Left ventricle myocardium inferior (tissue), 1 donor: ENCODE measurements around the gene TRAF3IP3. TPM values are rescaled to one million over a fixed set of nuclear protein-coding genes. Genes with fewer than 3 reads are reported as not detected.

Experiments
- DNase-seq: peaks from one replicate; pipeline ENCODE4 v3.0.0-alpha.2; 2020
- H3K27ac ChIP-seq: fragments of 200-600 bp; replicated peaks from 2 replicates; pipeline ENCODE4 v1.8.0; 2021
- H3K27me3 ChIP-seq: fragments of 200-600 bp; 2 replicates; pipeline ENCODE4 v1.8.0; 2021; ENCODE audit warnings: low read depth
- H3K36me3 ChIP-seq: fragments of 200-600 bp; 2 replicates; pipeline ENCODE4 v1.8.0; 2021
- H3K4me1 ChIP-seq: fragments of 200-600 bp; 2 replicates; pipeline ENCODE4 v1.8.0; 2021
- H3K4me3 ChIP-seq: fragments of 200-600 bp; 2 replicates; pipeline ENCODE4 v1.8.0; 2021; ENCODE audit warnings: mild to moderate bottlenecking, moderate library complexity
- H3K9me3 ChIP-seq: fragments of 200-600 bp; replicated peaks from 2 replicates; pipeline ENCODE4 v1.8.0; 2021
- intact Hi-C: fragments of 100-400 bp; cut with micrococcal nuclease; formaldehyde crosslinking; loops from one replicate; pipeline ENCODE4 v1.11.0; 2022
- total RNA-seq: library from RNA; stranded (reverse); fragmentation: NEBNext Ultra II Directional; extraction: Animal tissue kit (Norgen Biotek cat#: 25700); gene quantifications from one replicate; pipeline ENCODE4 v1.2.1, GENCODE V29; 2021
- TF ChIP-seq, protein P1 (sequence below): fragments of 200-600 bp; IDR thresholded peaks from 2 replicates; pipeline ENCODE4 v1.8.0; 2021; ENCODE audit warnings: antibody characterized with exemption, mild to moderate bottlenecking, borderline replicate concordance
- donor health status: DM: no; HTN: yes; CAD: no; lungs with severe emphysema.

TRAF3IP3 gene
- total RNA-seq, 1 donor from 2014 or later = 1.2 TPM

DNA sequence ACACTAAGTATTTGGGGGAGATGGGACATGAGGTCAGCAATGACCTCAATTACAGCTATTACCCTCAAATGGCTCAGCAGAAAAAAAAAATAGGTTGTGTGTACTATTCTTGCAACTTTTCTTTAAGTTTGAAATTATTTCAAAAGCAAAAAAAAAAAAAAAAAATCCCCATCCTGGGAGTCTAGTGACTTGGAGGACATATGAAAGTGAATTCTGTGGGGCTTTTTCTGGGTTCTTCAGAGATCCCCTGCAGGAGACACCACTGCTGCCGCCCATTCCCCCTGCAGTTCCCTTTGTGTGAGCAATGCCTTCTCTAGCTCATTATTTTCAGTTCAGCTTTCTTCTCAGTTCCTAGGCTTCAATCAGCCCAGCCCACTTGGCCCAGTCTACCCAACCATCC is 34.5 kb upstream of the TRAF3IP3 start:
- no peak for DNase-seq
- intact Hi-C loops = no loop called here
- Histone ChIP-seq H3K4me3 (no peak overlapping the region), H3K27ac (peak overlapping the region; percentile 79), H3K4me1 (peaks cover 26% of the 10 kb centered on the region), H3K9me3 (no peaks in the 10 kb centered on the region), H3K36me3 (no peaks in the 10 kb centered on the region), H3K27me3 (no peaks in the 10 kb centered on the region)
- TF ChIP-seq, protein P1, sequence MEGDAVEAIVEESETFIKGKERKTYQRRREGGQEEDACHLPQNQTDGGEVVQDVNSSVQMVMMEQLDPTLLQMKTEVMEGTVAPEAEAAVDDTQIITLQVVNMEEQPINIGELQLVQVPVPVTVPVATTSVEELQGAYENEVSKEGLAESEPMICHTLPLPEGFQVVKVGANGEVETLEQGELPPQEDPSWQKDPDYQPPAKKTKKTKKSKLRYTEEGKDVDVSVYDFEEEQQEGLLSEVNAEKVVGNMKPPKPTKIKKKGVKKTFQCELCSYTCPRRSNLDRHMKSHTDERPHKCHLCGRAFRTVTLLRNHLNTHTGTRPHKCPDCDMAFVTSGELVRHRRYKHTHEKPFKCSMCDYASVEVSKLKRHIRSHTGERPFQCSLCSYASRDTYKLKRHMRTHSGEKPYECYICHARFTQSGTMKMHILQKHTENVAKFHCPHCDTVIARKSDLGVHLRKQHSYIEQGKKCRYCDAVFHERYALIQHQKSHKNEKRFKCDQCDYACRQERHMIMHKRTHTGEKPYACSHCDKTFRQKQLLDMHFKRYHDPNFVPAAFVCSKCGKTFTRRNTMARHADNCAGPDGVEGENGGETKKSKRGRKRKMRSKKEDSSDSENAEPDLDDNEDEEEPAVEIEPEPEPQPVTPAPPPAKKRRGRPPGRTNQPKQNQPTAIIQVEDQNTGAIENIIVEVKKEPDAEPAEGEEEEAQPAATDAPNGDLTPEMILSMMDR = no peak

DNA sequence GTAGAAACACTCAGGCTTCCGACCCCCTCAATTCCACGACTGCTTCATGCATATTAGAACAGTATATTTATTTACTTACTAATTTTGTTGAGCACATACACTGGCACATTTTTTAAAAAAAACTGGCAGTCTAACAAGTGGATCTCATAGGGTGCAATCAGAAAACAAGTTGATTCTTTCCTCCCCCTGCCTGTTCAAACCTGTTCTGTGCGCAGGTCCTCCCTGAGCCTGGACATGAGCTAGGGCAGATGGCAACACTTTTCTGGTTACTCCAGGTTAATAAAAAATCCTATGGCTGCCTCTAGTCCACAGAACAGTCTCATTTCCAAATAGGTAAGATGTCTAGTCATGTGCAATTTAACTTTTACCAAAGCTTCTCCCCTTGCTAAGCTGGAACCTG is 32.6 kb upstream of the TRAF3IP3 start:
- no peak for DNase-seq
- H3K9me3 ChIP-seq = no peaks in the 10 kb centered on the region
- H3K27me3 ChIP-seq = no peaks in the 10 kb centered on the region
- no peaks in the 10 kb centered on the region for H3K36me3 ChIP-seq
- intact Hi-C loops = no loop called here
- no peak overlapping the region for H3K4me3 ChIP-seq
- TF ChIP-seq, protein P1 = no peak
- H3K27ac ChIP-seq = no peak overlapping the region
- H3K4me1 ChIP-seq = peaks cover 32% of the 10 kb centered on the region

DNA sequence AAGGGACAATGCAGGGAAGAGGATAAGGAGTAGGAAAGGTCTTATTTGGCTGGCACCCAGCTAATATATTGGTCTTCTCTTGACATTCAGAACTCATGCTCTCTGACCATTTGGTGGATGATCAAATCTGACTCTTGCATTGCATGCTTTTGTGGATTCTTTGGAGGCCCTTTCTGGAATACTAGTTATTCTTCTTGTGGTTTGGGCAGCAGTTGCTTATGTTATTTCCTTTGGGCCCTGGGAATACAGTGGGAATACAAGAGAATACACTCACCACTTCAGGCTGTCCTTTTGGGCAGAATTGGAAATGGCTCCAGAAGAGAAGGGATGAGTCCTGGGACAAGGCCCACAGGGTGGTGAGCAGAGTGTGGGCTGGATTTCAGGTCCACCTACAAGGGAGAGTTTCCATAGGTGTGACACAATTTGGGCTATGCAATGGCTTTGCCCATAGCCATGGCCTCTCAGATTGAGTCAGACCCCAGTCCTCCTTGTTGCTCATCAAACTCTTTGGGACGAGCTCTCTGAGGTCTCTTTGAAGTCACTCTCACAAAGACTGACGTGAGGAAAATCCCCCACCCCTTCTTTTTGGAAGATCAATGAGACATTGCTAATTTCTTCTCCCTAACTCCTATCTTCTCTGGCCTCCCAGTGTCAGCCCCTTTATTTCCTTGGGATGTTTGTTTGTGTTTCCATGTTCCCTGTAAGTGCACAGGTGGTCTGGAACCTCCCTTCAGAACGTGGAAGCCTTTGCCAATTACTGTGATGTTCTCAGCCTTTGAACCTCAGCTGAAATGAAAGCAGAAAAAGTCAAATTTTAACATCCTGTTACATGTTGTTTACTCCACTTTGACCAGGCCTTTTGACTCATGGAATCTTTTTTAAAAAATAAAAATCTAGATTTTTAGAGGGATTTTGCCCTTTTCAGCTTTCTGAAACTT is 31.8 kb upstream of the TRAF3IP3 start:
- TF ChIP-seq, protein P1 = no peak
- Histone ChIP-seq H3K4me1 (peaks cover 33% of the 10 kb centered on the region), H3K27me3 (no peaks in the 10 kb centered on the region), H3K9me3 (no peaks in the 10 kb centered on the region), H3K36me3 (no peaks in the 10 kb centered on the region), H3K4me3 (no peak overlapping the region), H3K27ac (no peak overlapping the region)
- intact Hi-C loops = no loop called here
- DNase-seq = no peak

DNA sequence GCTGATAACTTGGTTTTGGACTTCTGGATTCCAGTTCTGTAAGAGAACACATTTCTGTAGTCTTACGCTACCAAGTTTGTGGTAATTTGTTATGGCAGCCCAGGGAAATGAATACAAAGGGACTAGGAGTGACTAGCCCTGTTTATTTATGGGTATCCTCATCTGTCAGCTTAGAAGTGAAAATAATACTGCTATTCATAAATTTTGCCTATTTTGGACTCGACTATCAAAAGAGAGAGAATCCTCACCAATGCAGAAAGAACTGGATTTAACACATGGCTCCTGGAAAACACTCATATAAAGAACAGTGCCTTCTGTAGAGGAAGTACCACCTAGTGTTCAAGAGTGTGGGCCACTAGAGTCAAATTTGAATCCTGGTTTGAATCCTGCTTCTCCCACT is 28.6 kb upstream of the TRAF3IP3 start:
- peak overlapping the region; percentile 64 for H3K27ac ChIP-seq
- peaks cover 28% of the 10 kb centered on the region for H3K4me1 ChIP-seq
- H3K9me3 ChIP-seq = no peaks in the 10 kb centered on the region
- H3K27me3 ChIP-seq = no peaks in the 10 kb centered on the region
- intact Hi-C loops = no loop called here
- H3K4me3 ChIP-seq = no peak overlapping the region
- TF ChIP-seq, protein P1 = no peak
- DNase-seq = no peak
- no peaks in the 10 kb centered on the region for H3K36me3 ChIP-seq

DNA sequence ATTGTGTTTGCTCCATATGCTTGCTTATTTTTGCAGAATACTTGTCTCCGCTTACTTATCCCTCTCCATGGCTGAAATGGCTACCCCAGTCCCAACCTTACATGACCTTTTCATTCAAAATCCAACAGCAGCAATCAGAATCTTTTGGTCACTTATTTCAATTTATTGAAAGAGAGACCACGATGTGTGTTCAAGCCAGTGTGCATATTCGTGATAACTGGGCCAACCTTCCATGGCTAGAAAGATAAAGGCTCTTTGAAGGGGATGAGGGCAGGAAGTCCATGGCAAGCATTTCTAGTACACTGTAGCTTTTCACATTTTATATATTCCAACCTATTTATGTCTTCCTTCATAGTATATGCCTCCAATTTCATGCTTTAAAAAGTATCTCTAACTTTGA is 28.1 kb upstream of the TRAF3IP3 start:
- no peaks in the 10 kb centered on the region for H3K36me3 ChIP-seq
- H3K9me3 ChIP-seq = no peaks in the 10 kb centered on the region
- TF ChIP-seq, protein P1 = no peak
- H3K27me3 ChIP-seq = no peaks in the 10 kb centered on the region
- no peak for DNase-seq
- H3K4me1 ChIP-seq = peaks cover 32% of the 10 kb centered on the region
- H3K4me3 ChIP-seq = no peak overlapping the region
- H3K27ac ChIP-seq = peak overlapping the region; percentile 64
- intact Hi-C loops = no loop called here
